ENCODE data around the gene SQSTM1. TPM values are rescaled to one million over a fixed set of nuclear protein-coding genes. Genes with fewer than 3 reads are reported as not detected.

Gene SQSTM1
- total and polyA plus RNA-seq, 12 donors: 131 to 466 (median 387) TPM

DNA sequence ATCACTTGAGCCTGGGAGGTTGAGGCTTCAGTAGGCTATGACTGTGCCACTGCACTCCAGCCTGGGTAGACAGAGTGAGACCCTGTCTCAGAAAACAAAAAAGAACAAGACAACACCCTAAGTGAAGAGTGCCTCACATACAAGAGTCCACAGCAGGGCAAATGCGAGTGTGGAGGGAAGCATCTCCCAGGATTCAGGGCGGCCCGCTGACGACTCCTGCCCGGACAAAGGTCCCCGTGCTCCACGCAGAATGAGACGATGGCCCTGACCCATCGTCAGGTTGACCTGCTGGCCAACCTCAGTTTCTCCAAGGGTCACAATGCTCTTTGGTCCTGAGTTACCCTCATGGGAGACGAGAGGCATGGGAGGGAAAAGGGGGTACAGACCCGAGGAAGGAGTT, 19.6 kb downstream of the SQSTM1 start:
- Histone ChIP-seq H3K4me1 (peaks cover 0 to 25% (median 8%) of the 10 kb centered on the region in 9 donors), H3K27me3 (no peaks in the 10 kb centered on the region), H3K36me3 (peaks cover 0 to 92% (median 58%) of the 10 kb centered on the region in 9 donors), H3K27ac (peak overlapping the region in 3 of 10 donors; percentile 39 to 69 (median 52)), H3K4me3 (no peak overlapping the region), H3K9me3 (peaks cover 0 to 12% (median 7%) of the 10 kb centered on the region in 11 donors)
- intact Hi-C loops (cut with DNase I): no loop called here
- WGBS, 2 donors: 95 to 96% methylated on average over 11 of the region's 11 CpGs
- TF ChIP-seq, protein P1, sequence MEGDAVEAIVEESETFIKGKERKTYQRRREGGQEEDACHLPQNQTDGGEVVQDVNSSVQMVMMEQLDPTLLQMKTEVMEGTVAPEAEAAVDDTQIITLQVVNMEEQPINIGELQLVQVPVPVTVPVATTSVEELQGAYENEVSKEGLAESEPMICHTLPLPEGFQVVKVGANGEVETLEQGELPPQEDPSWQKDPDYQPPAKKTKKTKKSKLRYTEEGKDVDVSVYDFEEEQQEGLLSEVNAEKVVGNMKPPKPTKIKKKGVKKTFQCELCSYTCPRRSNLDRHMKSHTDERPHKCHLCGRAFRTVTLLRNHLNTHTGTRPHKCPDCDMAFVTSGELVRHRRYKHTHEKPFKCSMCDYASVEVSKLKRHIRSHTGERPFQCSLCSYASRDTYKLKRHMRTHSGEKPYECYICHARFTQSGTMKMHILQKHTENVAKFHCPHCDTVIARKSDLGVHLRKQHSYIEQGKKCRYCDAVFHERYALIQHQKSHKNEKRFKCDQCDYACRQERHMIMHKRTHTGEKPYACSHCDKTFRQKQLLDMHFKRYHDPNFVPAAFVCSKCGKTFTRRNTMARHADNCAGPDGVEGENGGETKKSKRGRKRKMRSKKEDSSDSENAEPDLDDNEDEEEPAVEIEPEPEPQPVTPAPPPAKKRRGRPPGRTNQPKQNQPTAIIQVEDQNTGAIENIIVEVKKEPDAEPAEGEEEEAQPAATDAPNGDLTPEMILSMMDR (IDR thresholded peaks at IDR 0.05): no peak
- DNase-seq: no peak
- ATAC-seq: peak in 2 of 8 donors; percentile 3

DNA sequence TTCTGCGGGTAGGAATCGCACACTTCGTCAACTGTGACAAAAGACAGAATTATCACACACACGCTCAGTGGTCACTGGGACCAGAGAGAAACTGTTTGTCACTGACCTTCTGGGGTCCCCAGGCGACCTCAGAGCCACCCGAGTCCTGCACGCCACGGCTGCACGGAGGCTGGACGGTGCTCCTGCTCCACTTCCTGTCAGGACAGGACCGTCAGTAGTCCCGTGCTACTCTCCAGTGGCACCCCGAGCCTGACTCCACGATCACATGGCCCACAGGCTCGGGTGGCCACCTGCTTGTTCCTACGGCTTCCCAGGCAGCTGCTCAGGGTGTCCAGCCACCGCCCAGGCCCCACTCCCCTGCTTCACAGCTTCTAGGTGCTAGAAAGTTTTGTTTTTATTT, 20.1 kb downstream of the SQSTM1 start:
- Histone ChIP-seq H3K4me3 (no peak overlapping the region), H3K4me1 (peaks cover 0 to 25% (median 8%) of the 10 kb centered on the region in 9 donors), H3K27ac (no peak overlapping the region), H3K36me3 (peaks cover 0 to 92% (median 61%) of the 10 kb centered on the region in 9 donors), H3K27me3 (no peaks in the 10 kb centered on the region), H3K9me3 (peaks cover 0 to 16% (median 7%) of the 10 kb centered on the region in 11 donors)
- intact Hi-C loops (cut with DNase I): no loop called here
- ATAC-seq (peak in 1 of 8 donors; percentile 6), DNase-seq (no peak)
- TF ChIP-seq, protein P1 (IDR thresholded peaks at IDR 0.05): no peak
- WGBS, 2 donors: 87 to 93% methylated on average over 17 of the region's 17 CpGs

DNA sequence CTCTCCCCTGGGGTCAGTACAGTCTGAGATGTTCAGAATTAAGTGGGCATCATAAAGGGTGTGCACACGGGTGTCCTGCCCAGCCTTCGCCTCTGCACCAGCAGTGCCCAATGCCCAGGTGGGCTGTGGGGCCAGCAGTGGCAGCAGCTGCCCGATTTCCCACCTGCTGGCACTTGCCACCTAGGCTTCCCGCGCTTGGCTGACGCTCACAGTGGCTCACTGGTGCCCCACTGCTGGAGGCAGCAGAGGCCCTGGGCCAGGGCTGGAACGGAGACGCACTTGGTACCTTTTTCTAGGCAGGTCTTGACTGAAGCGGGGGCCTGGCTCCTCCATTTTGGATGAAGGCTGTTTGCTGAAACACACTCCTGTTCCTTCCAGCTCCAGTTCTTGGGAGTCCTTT, 20.9 kb downstream of the SQSTM1 start:
- intact Hi-C loops (cut with DNase I): no loop called here
- no peak for DNase-seq
- H3K36me3 ChIP-seq: peaks cover 0 to 92% (median 61%) of the 10 kb centered on the region in 9 donors
- no peak overlapping the region for H3K4me3 ChIP-seq
- no peaks in the 10 kb centered on the region for H3K27me3 ChIP-seq
- peaks cover 0 to 18% (median 2%) of the 10 kb centered on the region in 9 donors for H3K4me1 ChIP-seq
- TF ChIP-seq, protein P1 (IDR thresholded peaks at IDR 0.05): no peak
- H3K27ac ChIP-seq: no peak overlapping the region
- WGBS, 2 donors: 96 to 97% methylated on average over 9 of the region's 9 CpGs
- H3K9me3 ChIP-seq: peaks cover 0 to 17% (median 7%) of the 10 kb centered on the region in 11 donors
- ATAC-seq: no peak

DNA sequence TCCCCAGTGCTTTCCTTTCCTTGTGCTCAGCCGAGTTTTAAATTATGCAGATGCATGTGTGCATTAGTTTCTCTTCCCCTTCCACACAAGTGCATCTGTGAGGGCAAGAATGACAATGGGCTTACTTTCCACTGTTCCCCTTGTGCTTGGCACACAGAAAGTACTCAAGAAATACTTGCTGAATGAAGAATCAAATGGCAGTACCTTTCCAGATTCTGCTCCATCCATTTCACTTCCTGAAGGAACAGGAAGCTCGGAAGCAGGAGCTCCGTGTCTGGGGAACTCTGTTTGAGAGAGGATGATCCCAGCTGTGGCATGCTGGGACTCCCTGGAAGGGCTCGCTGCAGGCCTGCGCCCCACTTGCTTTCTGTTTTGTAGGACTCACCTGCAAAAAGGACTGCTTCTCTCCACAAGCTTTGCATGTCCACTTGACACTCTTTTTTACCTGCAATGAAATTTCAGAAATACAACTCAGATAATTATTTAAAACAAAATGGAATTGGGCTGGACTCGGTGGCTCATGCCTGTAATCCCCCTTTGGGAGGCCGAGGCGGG, 32.4 kb downstream of the SQSTM1 start:
- 81 to 86% methylated on average over 8 of the region's 8 CpGs for WGBS, 2 donors
- Histone ChIP-seq H3K4me3 (no peak overlapping the region), H3K4me1 (peaks cover 0 to 15% (median 9%) of the 10 kb centered on the region in 9 donors), H3K9me3 (no peaks in the 10 kb centered on the region), H3K36me3 (peaks cover 0 to 52% (median 22%) of the 10 kb centered on the region in 9 donors), H3K27ac (no peak overlapping the region), H3K27me3 (no peaks in the 10 kb centered on the region)
- no peak for DNase-seq
- ATAC-seq: no peak
- TF ChIP-seq, protein P1 (IDR thresholded peaks at IDR 0.05): no peak
- intact Hi-C loops (cut with DNase I): loop anchor here in 1 of 10 donors (10.0 kb wide), 1 partner anchor 88 kb away; no protein-coding TSS in a partner anchor
